SU-DHL-6 (cell line): ENCODE results near the gene MAB21L4.

ENCODE experiments used
- EZH2phosphoT487 ChIP-seq: fragments of 200-600 bp; sonication (generic), shearing (Covaris generic); conservative IDR thresholded peaks from 2 replicates; pipeline ENCODE4 v1.6.1; 2018; ENCODE audit warnings: mild to moderate bottlenecking, antibody characterized with exemption, low read length, moderate library complexity, mixed read lengths
- TF ChIP-seq, protein P1 (sequence below): fragments of 200-600 bp; sonication (generic); IDR thresholded peaks from one replicate; pipeline ENCODE4 v1.5.1; 2017; ENCODE audit warnings: antibody characterized with exemption, mild to moderate bottlenecking, low read length, moderate library complexity; ENCODE audit not compliant: insufficient read depth, poor library complexity, severe bottlenecking

DNA sequence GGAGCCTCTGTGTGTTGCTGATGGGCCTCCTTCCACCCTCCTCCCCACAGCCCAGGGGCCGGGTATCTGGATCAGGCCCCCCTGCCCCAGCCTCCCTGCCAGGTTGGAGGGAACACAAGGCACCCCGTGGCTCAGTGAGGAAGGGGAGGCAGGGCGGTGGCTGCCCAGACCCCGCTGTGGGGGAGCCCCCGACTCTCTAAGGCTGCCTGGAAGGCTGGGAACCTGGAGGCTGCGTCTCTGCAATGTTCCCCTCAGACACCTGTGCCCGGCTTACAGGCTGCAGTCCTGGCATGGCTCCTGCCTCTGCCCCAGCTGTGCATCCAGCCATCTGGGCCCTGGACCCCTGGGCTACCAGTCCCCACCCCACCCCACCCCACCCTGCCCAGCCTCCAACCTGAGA is 438 bp upstream of the MAB21L4 start:
- TF ChIP-seq, protein P1, sequence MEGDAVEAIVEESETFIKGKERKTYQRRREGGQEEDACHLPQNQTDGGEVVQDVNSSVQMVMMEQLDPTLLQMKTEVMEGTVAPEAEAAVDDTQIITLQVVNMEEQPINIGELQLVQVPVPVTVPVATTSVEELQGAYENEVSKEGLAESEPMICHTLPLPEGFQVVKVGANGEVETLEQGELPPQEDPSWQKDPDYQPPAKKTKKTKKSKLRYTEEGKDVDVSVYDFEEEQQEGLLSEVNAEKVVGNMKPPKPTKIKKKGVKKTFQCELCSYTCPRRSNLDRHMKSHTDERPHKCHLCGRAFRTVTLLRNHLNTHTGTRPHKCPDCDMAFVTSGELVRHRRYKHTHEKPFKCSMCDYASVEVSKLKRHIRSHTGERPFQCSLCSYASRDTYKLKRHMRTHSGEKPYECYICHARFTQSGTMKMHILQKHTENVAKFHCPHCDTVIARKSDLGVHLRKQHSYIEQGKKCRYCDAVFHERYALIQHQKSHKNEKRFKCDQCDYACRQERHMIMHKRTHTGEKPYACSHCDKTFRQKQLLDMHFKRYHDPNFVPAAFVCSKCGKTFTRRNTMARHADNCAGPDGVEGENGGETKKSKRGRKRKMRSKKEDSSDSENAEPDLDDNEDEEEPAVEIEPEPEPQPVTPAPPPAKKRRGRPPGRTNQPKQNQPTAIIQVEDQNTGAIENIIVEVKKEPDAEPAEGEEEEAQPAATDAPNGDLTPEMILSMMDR, result no peak
- TF ChIP-seq EZH2phosphoT487, result no peak
